Raji (cell line): ENCODE data around the gene PAQR3.

ENCODE experiments used
- POLR2A ChIP-seq: IDR thresholded peaks from 2 replicates; pipeline ENCODE4 v1.6.1; 2011; ENCODE audit warnings: low read depth, low read length, control low read depth; ENCODE audit not compliant: insufficient read depth

PAQR3 gene

DNA sequence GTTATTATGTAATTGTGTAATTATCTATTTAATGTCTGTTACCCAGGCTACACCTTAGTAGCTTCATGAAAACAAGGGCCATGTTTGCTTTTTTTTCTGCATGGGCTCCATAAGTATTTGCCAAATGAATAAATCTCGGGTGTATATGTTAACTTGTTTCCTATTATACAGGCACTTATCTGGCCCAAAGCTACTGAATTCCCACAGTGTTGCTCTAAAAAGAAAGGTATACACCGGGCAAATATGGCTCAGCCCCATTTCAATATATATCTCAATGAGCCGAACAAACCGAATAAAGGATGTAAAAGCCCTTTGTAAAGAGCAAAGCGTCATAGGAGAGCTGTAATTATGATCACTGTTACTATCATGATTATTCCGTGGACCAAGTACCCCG lies 767 bp downstream of the PAQR3 start:
- TF ChIP-seq POLR2A: no peak

- no peak for TF ChIP-seq POLR2A
These were observed 1.4 kb downstream of the PAQR3 start for GRCh38 chr4:78937837-78938236.

DNA sequence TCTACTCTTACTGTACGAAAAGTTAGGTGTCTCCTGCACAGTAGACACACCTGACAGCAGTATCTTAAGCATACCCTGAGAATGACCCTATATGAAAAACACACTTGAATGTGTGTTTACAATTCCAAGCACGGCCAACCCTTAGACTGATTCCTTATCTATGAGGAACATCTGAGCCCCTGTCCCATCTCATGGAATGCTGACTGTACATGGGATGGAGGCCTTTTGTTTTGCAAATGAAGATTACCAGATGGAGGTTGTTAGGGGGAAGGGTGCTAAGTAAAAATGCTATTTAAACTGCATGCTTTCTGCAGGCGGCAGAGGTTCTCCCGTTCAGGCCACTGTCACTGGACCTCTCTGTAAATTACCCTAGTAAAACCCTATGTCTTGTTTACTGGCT lies 2.2 kb downstream of the PAQR3 start:
- TF ChIP-seq POLR2A: no peak

GRCh38 chr4:78930016-78930629 lies 9.1 kb downstream of the PAQR3 start:
- no peak for TF ChIP-seq POLR2A

DNA sequence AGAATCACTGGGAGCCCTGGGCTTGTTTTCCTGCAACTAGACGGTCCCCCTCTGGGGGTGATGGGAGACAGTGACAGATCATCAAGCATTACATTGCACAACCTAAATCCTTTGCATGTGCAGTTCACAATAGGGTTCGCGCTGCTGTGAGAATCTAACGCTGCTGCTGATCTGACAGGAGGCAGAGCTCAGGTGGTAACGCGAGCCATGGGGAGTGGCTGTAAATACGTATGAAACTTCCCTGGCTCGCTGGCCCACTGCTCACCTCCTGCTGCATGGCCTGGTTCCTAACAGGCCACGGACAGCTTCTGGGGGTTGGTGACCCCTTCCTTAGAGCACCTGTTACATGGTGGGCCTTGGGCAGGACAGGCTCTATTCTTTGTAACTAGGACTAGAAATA lies 10.4 kb downstream of the PAQR3 start:
- no peak for TF ChIP-seq POLR2A

GRCh38 chr4:78926826-78927225 lies 12.4 kb downstream of the PAQR3 start:
- TF ChIP-seq POLR2A: no peak

DNA sequence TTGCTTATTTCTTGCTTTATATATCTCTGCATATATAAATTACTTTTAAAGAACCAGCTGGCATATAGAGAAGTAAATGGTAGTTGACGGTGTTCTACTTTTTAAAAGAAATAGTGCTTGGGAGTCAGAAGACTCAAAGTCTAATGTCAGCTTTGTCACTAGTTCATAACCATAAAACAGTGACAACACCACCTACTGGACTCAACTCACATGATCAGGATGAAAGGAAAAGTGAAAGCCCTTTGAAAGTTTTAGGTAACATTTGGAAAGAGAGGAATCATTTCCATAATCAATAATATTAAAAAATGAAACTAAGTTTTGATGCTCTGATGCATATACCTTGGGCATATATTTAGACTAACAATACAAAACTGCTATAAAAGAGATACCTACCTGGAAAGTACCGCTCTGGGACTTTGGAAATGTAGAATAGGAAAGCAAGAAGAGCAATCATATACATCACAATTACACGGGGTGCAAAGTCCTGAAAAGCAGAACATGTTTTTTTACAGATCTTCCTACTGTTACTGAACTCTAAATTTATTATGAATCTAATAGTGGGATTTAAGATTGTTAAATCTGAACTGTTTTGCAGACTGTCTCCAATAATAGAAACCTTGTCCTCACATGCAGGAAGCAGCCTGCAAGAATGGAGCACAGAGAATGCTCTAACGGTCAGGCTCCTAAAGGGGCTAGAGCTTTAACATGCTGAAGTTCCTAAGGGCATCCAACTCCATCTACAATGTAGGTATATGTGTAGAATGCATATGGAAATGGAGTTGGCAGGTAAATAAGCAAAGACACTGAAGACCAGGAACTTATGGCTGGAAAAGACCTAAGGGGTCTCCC lies 15.6 kb downstream of the PAQR3 start:
- no peak for TF ChIP-seq POLR2A

DNA sequence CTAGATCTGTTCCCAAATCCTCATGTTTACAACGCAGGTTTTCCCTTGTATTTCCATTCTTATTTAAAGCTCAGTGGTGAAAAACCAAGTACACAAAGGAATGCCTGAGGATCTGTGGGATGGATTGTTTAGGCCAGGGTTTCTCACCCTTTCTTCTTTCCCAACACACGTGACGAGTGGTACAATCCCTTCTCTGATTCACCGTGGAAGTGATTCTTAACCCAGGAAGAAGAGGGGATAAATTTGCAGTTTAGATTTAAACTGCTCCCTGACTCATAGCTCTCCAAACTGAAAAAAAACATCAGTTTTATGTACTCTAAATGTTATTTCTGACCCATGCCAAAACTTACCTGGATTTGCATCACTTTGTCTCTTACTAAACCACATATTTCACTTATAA lies 17.0 kb downstream of the PAQR3 start:
- no peak for TF ChIP-seq POLR2A

DNA sequence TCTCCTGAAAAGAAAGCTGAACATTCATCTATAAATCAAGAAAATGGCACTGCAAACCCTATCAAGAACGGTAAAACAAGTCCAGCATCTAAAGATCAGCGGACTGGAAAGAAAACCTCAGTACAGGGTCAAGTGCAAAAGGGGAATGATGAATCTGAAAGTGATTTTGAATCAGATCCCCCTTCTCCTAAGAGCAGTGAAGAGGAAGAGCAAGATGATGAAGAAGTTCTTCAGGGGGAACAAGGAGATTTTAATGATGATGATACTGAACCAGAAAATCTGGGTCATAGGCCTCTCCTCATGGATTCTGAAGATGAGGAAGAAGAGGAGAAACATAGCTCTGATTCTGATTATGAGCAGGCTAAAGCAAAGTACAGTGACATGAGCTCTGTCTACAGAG lies 28.6 kb downstream of the PAQR3 start:
- no peak for TF ChIP-seq POLR2A

DNA sequence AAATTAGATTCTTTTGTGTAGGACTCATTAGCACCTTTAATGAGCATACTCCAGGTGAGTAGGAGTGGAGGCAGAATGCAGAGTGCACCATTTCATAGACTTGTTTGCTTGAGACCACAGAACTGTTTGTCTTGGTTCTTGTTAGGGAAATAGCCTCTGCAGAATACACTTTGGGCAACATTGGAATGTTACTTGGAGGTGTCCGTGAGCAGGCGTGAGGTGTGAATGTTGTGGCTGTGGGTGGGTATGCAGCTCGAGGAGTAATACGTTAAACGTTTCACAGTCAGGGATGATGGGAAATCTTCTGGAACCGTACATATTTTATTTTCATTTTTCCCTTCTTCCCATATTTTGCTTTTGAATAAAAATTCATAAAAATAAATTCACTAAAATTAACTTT lies 31.6 kb downstream of the PAQR3 start:
- TF ChIP-seq POLR2A: no peak

GRCh38 chr4:78904143-78904542 lies 35.1 kb downstream of the PAQR3 start:
- TF ChIP-seq POLR2A: no peak

- TF ChIP-seq POLR2A: no peak
These were observed 36.9 kb downstream of the PAQR3 start for GRCh38 chr4:78902298-78902697.

GRCh38 chr4:78901882-78902281 lies 37.4 kb downstream of the PAQR3 start:
- no peak for TF ChIP-seq POLR2A

DNA sequence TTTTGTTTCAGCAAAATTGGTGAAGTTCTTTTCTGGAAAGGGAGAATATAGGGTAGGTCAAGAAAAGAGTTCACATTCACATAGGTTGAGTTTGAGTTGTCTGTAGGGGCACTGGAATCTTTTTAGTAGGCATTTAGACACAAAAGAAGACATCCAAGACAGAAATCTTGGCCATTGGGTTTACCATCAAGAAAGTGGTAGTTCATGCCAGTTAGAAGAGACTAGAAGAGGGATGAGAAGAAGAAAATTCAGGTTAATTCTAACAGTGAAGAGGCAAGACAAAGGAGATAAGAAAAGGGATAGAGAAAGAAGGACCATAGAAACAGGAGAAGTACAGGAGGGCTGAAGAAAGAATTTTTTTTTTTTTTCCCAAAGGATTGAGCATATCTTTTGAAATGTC lies 39.9 kb downstream of the PAQR3 start:
- TF ChIP-seq POLR2A: no peak

- TF ChIP-seq POLR2A: no peak
These were observed 49.3 kb downstream of the PAQR3 start for GRCh38 chr4:78889955-78890354.

GRCh38 chr4:78885598-78885997 lies 53.6 kb downstream of the PAQR3 start:
- TF ChIP-seq POLR2A: no peak
